ENCODE measurements around the gene MATCAP1. TPM values are rescaled to one million over a fixed set of nuclear protein-coding genes. Genes with fewer than 3 reads are reported as not detected.
A peak's percentile ranks its signal among the peaks of the same experiment; 100 is the strongest.

MATCAP1 gene
- total RNA-seq, 2 donors from 2014 or later: 21.9 to 30.8 TPM

DNA sequence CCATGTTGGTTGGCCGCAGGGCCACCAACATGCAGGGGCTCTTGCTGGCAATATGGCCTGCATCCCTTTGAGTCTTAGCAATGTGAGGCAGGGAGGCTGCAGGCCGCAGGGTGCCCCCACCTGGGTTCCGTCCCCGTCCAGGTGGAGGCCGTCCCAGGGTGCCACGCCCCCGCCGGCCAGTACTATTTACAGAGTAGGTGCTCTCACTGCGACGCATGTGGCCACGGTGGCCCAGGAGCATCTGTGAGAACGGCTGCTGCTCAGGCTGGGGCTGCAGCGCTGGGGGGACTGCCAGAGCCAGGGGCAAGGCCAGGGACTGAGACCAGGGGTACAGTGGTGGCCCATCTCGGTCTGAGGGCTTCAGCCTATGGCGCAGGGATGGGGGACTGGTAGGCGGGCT is 3.6 kb downstream of the MATCAP1 start:
- intact Hi-C loops (cut with DNase I, micrococcal nuclease): no loop called here
- no peak for DNase-seq
- ATAC-seq: no peak

DNA sequence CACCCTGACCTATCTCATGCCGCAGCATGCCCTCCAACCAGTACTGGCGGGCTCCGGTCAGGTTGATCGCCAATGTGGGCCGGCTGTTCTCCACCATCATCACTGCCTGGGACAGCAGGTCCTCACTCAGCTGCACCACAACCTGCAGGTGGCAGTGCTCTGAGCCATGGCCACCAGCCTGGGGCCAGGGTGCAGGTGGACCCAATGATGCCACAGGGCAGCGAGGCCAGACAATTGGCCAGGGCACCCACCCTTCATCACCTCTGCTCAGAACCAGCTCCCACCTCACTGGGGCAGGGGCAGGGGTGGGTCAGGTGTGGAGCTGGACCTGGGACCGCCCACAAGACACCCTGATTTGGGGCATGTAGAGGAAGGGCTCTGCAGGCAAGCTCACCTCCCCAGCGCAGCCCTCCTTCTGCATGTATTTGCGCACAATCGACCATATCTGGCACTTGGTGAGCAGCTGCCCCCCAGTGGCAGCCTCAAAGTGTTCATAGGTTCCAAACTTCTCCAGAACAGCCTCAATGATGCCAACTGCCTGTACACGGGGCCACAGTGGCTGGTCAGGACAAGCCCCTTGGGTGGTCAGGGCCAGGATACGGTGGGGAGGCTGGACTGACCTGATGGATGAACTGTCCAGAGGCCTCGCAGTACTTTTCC is 4.2 kb downstream of the MATCAP1 start:
- intact Hi-C loops (cut with DNase I, micrococcal nuclease): no loop called here
- DNase-seq (no peak), ATAC-seq (no peak)

DNA sequence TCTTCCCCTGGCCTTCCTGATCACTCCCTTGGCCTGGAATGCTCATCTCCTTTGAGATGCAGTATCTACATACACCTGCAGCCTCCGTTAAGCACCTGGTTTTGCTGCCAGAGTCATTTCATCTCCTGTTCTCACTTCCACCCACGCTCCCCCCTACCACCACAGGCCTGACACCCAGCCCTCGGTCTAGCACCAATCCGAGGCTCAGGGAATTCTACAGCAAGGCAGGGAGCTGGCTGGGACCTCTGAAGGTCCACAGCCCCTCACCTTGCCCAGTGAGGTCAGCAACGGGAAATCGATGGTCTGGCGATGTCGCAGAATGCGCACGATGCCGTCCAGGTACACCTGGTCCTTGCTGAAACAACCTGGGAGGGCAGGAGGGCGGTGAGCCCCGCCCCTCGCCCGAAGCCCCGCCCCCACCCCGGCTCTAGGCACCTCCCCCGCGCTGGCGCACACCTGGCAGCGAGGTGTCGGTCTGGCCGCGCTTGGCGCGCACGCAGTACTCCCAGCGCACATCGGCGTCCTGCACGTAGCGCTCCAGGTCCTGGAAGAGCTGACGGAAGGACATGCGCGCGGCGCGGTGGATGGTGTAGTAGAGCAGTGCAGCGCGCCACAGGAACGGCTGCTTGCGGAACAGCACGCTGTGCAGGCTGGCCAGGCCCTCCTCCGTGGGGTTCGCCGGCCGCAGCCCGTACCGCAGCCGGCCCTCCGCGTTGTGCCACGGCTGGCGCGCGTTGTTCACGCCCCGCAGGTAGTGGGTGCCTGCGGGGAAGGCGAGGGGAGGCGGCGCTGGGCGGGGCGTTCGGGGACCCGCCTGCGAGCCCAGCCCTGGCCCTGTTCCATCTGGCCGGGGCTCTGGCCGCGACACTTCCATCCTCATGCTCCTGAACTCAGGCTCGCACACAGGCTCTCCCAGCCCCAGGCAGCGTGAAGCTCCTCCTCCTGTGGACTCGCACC is 5.7 kb downstream of the MATCAP1 start:
- DNase-seq (peak; percentile 86 to 88), ATAC-seq (peak; percentile 72)
- intact Hi-C loops (cut with DNase I, micrococcal nuclease): no loop called here

DNA sequence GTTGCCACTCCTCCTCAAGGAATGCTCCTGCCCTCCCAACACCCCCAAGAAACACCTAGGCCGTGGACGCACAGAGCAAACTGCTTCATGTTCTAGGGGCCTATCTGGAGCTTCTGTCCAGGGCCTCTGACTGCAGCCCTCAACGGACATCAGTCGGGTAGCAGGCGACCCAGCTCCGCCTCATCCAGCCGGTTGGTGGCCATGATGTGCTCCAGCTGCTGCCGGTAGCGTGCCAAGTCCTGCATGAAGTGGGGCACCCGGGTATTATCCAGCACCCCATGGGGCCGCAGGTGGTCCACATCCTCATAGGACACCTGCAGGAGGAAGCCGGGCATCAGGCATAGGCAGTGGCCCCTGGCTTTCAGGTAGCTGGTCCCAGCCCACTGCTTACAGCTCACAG is 7.1 kb downstream of the MATCAP1 start:
- DNase-seq (no peak), ATAC-seq (no peak)
- intact Hi-C loops (cut with DNase I, micrococcal nuclease): no loop called here

DNA sequence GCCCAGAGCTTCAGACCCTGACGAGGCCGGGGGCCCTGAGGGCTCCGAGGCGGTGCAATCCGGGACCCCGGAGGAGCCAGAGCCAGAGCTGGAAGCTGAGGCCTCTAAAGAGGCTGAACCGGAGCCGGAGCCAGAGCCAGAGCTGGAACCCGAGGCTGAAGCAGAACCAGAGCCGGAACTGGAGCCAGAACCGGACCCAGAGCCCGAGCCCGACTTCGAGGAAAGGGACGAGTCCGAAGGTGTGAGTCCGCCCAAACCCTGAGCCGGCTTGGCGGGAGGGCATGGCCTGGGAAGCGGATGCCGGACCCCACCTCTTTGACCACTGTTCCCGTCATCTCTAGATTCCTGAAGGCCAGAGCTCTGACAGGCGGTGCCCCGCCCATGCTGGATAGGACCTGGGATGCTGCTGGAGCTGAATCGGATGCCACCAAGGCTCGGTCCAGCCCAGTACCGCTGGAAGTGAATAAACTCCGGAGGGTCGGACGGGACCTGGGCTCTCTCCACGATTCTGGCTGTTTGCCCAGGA is 9.0 kb downstream of the MATCAP1 start:
- ATAC-seq: no peak
- intact Hi-C loops (cut with DNase I, micrococcal nuclease): no loop called here
- DNase-seq: no peak

DNA sequence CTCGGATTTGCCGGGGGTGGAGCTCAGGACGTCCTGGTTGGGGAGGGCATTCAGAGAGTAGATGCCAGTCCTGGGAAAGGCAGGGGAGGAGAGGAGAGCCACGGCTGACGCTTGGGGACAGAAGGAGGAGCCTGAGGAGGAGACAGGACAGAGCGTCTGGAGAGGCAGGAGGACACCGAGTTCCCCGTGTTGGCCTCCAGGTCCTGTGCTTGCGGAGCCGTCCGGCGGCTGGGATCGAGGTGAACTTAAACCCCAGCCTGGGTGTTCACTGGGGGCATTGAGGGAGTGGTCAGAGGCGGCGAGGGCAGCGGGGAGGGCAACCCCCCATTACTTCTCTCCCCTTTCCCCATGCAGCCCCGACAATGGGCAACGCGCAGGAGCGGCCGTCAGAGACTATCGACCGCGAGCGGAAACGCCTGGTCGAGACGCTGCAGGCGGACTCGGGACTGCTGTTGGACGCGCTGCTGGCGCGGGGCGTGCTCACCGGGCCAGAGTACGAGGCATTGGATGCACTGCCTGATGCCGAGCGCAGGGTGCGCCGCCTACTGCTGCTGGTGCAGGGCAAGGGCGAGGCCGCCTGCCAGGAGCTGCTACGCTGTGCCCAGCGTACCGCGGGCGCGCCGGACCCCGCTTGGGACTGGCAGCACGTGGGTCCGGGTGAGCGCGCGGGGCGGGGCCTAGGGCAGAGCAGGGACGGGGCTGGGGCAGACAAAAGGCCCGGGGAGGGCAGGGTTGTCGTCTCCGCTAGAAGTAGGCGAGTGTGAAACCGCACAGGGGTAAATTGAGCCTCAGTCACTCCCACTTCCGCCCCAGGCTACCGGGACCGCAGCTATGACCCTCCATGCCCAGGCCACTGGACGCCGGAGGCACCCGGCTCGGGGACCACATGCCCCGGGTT is 9.7 kb downstream of the MATCAP1 start:
- ATAC-seq: peak; percentile 76
- DNase-seq: peak; percentile 92 to 95
- intact Hi-C loops (cut with DNase I, micrococcal nuclease): no loop called here

DNA sequence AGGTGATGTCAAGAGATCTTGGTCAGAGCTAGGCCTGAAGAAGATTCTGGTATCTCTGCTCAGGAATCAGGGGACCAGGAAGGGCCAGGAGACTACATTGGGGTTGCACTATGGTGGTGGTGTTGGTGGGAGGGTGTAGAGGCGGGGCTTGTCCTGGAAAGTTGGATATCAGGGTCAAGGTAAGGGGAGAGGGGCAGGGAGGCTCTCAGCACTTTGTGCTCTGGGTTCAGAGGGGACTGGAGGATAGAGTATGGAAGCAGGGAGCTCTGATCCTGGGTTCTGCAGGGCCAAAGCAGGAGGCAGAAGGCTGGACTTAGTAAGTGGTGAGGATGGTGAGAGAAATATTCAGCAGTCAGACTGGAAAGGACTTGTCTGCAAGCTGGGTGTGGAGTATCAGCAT is 10.4 kb downstream of the MATCAP1 start:
- no peak for DNase-seq
- ATAC-seq: no peak
- intact Hi-C loops (cut with DNase I, micrococcal nuclease): no loop called here

DNA sequence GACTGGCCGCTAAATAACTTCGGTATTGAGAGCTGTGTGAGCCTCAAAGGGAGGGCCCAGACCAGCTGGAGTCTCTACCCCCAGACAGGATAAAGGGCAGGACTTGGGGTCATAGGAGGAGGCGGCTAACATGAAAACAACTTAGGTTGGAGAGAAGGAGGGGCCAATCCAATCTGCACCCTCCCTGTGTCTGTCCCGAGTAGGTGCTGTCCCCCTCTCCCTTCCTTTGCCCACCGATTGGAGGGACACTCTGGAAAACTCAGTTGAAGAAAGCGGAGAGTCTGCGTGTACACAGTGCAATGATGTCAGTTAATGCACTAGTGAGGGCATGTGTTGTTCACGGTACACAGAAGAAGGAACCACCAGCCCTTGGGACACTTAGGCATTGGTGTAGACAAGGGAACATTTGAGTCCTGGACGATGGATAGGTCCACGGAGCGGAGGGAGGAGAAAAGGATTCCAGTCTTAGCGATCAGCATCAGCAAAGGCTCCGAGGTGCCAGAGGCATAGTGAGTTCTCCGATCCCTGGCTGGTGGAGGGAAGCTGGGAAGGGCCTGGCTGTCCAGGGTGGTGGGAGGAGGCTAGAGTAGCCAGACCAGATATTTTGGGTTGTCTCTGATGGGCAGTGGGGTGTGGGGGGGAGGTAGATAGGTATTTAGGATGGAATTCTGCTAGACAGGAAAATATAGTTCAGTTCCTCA is 12.7 kb downstream of the MATCAP1 start:
- ATAC-seq: no peak
- intact Hi-C loops (cut with DNase I, micrococcal nuclease): no loop called here
- DNase-seq: no peak

DNA sequence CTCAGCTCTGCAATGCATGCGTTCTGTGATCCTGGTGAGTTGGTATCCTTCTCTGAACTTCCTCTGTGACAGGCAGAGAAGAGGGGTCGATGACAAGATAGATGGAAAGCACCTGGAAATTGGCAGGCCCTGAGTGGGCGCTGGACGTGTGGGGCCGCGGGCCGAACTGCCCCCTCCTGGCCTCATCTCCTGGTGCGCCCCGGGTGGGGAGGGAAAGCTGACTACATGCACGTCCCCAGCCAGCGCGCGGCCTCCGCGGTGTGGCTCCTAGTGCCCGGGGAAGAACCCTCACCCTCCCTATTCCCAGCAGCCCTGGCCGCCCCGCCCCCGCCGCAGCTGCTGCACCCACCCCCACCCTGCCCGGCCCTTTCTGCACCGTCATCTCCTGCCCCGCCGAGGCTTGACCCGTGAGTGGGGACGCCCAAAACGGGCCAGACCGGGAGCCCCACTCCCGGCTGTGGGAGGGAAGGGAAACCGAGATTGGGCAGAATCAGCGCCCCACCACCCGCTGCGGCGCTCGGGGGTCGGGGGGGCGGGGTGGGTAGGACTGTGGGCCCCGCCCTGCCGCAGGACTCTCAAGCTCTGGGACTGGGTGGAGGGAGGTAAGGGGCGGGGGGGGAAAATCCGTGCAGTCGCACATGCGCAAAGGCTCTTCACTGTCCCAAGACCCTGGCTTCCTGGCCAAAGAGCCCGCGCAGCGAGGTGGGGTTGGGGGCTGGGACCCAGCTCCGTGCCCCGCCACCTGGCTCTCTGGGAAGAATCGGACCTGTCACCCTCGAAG is 13.4 kb downstream of the MATCAP1 start, which contains the start of gene NOL3:
Gene NOL3, plus strand, starts transcription at position 371 of the 781 bp plus-strand sequence.
- peak; percentile 50 for ATAC-seq
- intact Hi-C loops (cut with DNase I, micrococcal nuclease): no loop called here

DNA sequence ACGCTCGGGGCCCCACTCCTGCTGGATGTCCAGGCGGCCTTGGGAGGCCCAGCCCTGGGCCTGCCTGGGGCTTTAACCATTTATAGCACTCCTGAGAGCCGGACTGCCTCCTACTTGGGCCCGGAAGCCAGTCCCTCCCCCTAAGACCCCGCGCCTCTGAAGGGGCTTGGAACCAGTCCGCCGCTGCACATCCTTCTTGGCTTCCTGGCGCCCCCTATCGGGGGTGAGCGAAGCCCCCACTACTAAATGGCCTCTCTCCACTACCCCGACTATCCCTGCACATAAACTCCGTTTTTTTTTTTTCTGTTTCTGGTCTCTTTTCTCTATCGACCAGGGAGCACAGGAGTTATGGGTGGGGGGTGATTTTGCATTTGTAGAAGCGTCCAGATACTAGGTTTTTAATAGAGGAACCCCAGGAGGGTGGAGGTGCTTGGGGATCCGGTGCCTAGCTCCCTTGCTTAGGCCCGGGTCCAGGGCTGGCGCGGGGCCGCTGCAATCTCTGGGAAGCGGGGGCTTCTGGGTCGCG is 14.1 kb downstream of the MATCAP1 start:
- DNase-seq (peak in 1 of 2 donors; percentile 59), ATAC-seq (no peak)
- intact Hi-C loops (cut with DNase I, micrococcal nuclease): no loop called here

More for the DNA sequence above, 13.4 kb downstream of the MATCAP1 start, which contains the start of gene NOL3:
- DNase-seq: peak; percentile 88 to 90

DNA sequence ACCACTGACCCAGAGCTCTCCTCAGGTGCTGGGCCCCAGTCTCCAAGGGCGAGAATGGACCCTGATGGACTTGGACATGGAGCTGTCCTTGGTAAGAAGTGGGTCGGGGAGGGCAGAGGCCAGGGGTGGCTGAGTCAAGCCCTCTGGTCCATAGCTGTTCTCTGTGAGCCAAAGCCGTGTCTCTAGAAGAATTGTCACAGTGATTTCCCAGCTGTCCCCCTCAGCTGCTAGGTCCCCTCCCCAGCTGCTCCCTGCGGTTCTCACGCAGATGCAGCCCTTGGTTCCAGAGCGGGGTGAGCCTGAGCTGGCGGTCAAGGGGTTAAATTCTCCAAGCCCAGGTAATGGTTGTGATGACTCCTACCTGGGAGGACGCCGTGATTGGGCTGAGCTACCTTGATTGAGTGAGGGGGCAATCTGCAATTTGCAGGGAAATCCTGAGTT is 14.7 kb downstream of the MATCAP1 start:
- intact Hi-C loops (cut with DNase I, micrococcal nuclease): no loop called here
- DNase-seq: no peak
- no peak for ATAC-seq

DNA sequence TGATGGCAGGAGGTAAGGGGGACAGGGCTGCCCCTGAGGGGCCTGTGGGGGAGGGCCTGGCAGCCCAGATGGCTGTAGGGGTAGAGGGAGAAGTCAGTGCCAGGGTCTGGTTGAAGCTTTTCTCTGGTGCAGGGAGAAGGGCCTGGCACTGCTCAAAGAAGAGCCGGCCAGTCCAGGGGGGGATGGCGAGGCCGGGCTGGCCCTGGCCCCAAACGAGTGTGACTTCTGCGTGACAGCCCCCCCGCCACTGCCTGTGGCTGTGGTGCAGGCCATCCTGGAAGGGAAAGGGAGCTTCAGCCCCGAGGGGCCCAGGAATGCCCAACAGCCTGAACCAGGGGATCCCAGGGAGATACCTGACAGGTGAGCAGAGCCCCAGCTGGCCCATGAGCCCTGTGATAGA is 16.2 kb downstream of the MATCAP1 start:
- ATAC-seq (no peak), DNase-seq (no peak)
- intact Hi-C loops (cut with DNase I, micrococcal nuclease): no loop called here

DNA sequence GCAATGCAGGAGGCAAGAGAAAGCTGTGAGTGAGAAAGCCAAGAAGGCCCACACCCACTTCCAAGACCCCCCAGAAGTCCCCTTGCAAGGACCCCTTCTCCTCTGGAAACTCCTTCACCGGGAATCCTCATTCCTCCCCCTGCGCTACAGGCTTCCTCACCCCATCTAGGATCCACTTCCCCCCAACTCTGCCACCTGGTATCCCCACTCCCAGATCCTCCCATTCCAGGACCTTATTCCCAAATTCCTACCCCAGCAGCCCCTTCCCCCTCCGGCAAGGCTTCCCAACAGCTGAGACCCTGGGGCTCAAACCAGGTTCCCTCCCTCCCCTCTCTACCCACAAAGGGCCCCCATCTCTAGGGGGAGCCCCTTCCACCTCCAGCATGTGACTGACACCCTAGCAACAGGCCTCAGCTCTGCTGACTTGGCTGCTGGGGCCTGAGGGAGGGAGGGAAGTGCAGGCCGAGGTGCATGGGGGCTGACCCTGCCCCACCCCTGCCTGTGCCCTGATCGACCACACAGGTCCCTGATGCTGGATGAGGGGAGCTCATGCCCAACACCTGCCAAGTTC is 17.1 kb downstream of the MATCAP1 start:
- DNase-seq (no peak), ATAC-seq (no peak)
- intact Hi-C loops (cut with DNase I, micrococcal nuclease): no loop called here

DNA sequence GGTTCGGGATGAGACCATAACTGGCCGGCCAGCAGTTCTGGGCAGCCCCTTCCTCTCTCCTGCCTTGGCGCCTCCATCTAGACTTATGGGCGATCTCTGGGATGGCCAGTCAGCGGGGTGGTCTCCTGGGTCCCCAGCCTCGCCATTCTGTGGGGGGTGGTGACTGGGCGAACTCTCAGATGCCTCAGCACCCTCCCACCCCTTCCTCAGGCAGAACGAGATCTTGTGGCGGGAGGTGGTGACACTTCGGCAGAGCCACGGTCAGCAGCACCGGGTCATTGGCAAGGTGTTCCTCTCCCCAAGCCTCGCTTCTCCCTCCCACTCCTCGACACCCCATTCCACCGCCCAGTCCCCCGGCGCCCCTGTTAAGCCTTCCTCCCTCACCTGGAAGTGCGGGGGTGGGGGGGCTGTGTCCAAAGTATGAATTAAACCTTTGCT is 17.6 kb downstream of the MATCAP1 start:
- DNase-seq (no peak), ATAC-seq (no peak)
- intact Hi-C loops (cut with DNase I, micrococcal nuclease): no loop called here

DNA sequence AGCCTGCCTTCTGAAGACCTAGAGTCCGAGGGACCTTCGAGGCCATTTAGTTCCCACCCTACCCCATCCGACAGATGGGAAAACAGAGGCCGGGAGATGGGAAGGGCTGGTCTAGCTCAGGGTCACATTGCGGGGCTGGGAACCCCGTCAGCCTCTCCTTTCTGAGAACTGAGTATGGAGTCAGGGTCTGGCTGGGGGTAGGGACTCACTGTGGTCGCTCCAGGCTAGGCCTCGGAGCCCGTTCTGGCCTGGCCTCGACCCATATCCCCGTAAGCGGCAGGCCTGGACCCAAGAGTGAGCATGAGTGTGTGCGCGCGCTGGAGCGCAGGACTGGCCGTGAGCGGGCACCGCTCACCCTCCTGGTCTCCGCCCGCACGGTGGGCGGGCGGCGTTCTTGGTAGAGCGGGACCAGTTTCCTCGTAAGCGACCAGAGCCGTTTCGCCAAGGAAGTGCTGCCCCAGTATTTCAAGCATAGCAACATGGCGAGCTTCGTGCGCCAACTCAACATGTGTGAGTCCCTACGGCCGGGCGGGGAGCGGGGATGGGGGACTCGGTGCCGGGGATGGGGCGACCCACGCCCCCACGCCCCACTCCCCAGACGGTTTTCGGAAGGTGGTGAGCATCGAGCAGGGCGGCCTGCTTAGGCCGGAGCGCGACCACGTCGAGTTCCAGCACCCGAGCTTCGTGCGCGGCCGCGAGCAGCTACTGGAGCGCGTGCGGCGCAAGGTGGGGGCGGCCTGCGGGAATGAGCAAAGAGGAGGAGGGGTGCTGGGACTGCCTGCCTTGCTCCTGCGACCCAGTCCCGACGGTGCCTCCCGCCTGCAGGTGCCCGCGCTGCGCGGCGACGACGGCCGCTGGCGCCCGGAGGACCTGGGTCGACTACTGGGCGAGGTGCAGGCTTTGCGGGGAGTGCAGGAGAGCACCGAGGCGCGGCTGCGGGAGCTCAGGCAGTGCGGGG is 18.4 kb downstream of the MATCAP1 start:
- ATAC-seq (peak; percentile 2), DNase-seq (no peak)
- intact Hi-C loops (cut with DNase I, micrococcal nuclease): no loop called here

DNA sequence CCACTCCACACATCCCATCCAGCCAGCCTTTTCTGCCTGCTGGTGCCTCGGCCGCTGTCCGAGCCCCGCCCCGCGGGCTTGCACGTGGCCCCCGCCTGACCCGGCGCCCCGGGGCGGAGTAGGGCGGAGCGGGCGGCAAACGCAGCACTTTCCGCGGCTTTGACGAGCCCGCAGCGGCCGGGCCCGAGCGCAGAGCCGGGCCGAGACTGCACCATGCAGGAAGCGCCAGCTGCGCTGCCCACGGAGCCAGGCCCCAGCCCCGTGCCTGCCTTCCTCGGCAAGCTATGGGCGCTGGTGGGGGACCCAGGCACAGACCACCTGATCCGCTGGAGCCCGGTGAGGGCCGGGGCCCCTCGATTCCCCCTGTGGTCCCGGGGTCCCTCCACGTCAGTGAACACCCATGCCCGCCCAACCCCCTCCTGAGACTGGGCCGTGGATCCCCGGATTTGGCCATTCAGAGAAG is 19.1 kb downstream of the MATCAP1 start, which contains the start of gene HSF4:
Gene HSF4, plus strand, starts transcription at position 147 of the 463 bp plus-strand sequence. Its CDS starts 67 bp downstream, at position 214.
- intact Hi-C loops (cut with DNase I, micrococcal nuclease): no loop called here
- ATAC-seq: peak; percentile 48
- peak; percentile 75 to 79 for DNase-seq
